NOMO-1 treated with dmso at 0.1 percent for 144 hours (cell line): ENCODE measurements around the gene ANTKMT.
A peak's percentile ranks its signal among the peaks of the same experiment; 100 is the strongest.

Experiments used
- DNase-seq: peaks from one replicate; lab custom pipeline; 2025; ENCODE audit not compliant: unreplicated experiment; lab: John Stamatoyannopoulos, UW

The ANTKMT gene

GRCh38 chr16:720990-721764 is at the start of gene ANTKMT:
TSS of gene ANTKMT (plus strand) at chr16:721146. CDS start at chr16:721275, 129 bp downstream.
- peak; percentile 81 for DNase-seq

- no peak for DNase-seq
Measured at GRCh38 chr16:671353-672131, 49.4 kb upstream of the ANTKMT start.

- no peak for DNase-seq
Measured at GRCh38 chr16:672371-672770, 48.6 kb upstream of the ANTKMT start.

- no peak for DNase-seq
Measured at GRCh38 chr16:672851-673250, 48.1 kb upstream of the ANTKMT start.

GRCh38 chr16:673399-673991 is 47.5 kb upstream of the ANTKMT start:
- no peak for DNase-seq

- no peak for DNase-seq
Measured at GRCh38 chr16:674214-674881, 46.6 kb upstream of the ANTKMT start.

- peak; percentile 13 for DNase-seq
Measured at GRCh38 chr16:674968-675883, 45.7 kb upstream of the ANTKMT start, which contains the start of gene RHBDL1. TSS of gene RHBDL1 (plus strand) at chr16:675671. CDS start at chr16:675791, 120 bp downstream.

- DNase-seq = no peak
Measured at GRCh38 chr16:675884-676564, 44.9 kb upstream of the ANTKMT start.

GRCh38 chr16:676565-676902 is 44.4 kb upstream of the ANTKMT start:
- DNase-seq = no peak

GRCh38 chr16:676913-677312 is 44.0 kb upstream of the ANTKMT start:
- no peak for DNase-seq

GRCh38 chr16:677316-678190 is 43.4 kb upstream of the ANTKMT start:
- DNase-seq = no peak

- no peak for DNase-seq
Measured at GRCh38 chr16:678209-678857, 42.6 kb upstream of the ANTKMT start.

- no peak for DNase-seq
Measured at GRCh38 chr16:678858-679813, 41.8 kb upstream of the ANTKMT start.

GRCh38 chr16:679814-680624 is 40.9 kb upstream of the ANTKMT start, which contains the start of gene STUB1:
TSS of gene STUB1 (plus strand) at chr16:680410. CDS start at chr16:680526, 116 bp downstream.
- DNase-seq = peak; percentile 76

- DNase-seq = no peak
Measured at GRCh38 chr16:680625-680945, 40.4 kb upstream of the ANTKMT start.

- DNase-seq = no peak
Measured at GRCh38 chr16:680967-681745, 39.8 kb upstream of the ANTKMT start.
